Testis (tissue), 3 donors: ENCODE measurements around the gene PSMD8. TPM values are rescaled to one million over a fixed set of nuclear protein-coding genes. Genes with fewer than 3 reads are reported as not detected.

Source experiments
- DNase-seq: peaks from one replicate; pipeline ENCODE4 v3.0.0-alpha.2; 2019
- H3K27ac ChIP-seq, 2 donors: fragments of 200-600 bp; sonication (generic); one replicate each; pipeline ENCODE4 v1.5.1; 2019
- H3K27me3 ChIP-seq: fragments of 200-600 bp; sonication (generic); one replicate; pipeline ENCODE4 v1.5.1; 2019
- H3K36me3 ChIP-seq: fragments of 200-600 bp; sonication (generic); one replicate; pipeline ENCODE4 v1.5.1; 2017; ENCODE audit warnings: low read depth; ENCODE audit errors: missing control alignments
- H3K4me1 ChIP-seq: fragments of 200-600 bp; sonication (generic); one replicate; pipeline ENCODE4 v1.5.1; 2019
- H3K4me3 ChIP-seq, 2 donors: fragments of 200-600 bp; sonication (generic); one replicate each; pipeline ENCODE4 v1.5.1; 2017 to 2019
- H3K9me3 ChIP-seq: fragments of 200-600 bp; sonication (generic); one replicate; pipeline ENCODE4 v1.5.1; 2017
- CTCF ChIP-seq, 3 experiments: fragments of 450-650 bp in 2 of 3; fragments of 200-600 bp in 1 of 3; sonication (generic) in 1 of 3; IDR thresholded peaks; one replicate each; pipeline ENCODE4 v1.5.1; 2016 to 2019; ENCODE audit warnings: antibody characterized with exemption in 3 of 3, mild to moderate bottlenecking in 2 of 3, moderate library complexity in 1 of 3
- POLR2A ChIP-seq: fragments of 450-650 bp; IDR thresholded peaks from one replicate; pipeline ENCODE4 v1.6.1; 2017; ENCODE audit warnings: antibody characterized with exemption, mild to moderate bottlenecking, moderate library complexity
- WGBS, 2 donors: methylation state at CpG; one replicate each; pipeline ENCODE4 v1.1.5; 2018; 5-methylcytosine and 5-hydroxymethylcytosine counted together
- intact Hi-C: fragments of 100-400 bp; cut with DNase I; formaldehyde crosslinking; loops from one replicate; pipeline ENCODE4 v1.15.1; 2023; ENCODE audit warnings: low total_unique reads
- polyA plus RNA-seq: library from polyadenylated mRNA; stranded (reverse); fragments of 350-450 nt; fragmentation: Illumina TruSeq; extraction: RNeasy Lipid Tissue Mini Kit (QIAGEN cat#74804); gene quantifications from one replicate; pipeline ENCODE4 v1.2.3, GENCODE V29; 2014; ENCODE audit warnings: low read depth, low replicate concordance; ENCODE audit not compliant: insufficient read depth
- total RNA-seq, 2 donors: library from RNA; depleted of rRNA; stranded (reverse); fragments of >200 nt; gene quantifications; one replicate each; pipeline ENCODE4 v1.2.3, GENCODE V29; 2016

The PSMD8 gene
- total and polyA plus RNA-seq, 3 donors from 2014 or later = 244 to 373 (median 265) TPM

DNA sequence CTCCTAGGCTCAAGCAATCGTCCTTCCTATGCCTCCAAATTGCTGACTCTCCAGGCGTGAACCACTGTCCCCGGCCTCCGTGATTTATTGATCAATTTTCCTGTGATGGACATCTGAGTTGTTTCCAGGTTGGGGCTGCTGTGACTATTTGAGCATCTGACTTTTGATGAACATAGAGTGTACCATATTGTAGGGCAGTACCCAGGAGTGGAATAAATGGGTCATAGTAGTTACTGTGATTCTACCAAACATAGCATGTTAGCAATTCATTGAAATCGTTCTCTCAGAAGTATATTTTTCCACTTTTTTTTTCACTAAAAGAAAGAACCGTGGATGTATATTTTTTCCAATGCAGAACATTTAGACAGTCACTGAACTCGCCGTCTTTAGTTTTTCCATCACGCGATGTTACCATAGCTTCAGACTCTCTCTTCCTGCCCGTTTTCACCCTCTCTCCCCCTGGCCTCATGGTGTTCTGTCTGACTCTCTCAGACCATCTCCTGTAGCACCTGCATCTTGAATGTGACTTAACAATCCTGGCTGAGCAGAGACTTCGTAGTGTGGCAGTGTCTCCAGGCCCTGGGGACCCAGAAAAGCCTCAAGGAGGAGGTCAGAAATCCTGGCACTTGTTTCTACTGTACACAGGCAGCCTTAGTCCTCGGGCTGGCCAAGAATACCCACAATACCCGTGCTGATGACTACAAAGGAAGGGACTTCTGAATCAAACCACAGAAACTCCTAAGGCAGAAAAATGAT lies 54.9 kb downstream of the PSMD8 start:
- H3K27me3 ChIP-seq = no peaks in the 10 kb centered on the region

DNA sequence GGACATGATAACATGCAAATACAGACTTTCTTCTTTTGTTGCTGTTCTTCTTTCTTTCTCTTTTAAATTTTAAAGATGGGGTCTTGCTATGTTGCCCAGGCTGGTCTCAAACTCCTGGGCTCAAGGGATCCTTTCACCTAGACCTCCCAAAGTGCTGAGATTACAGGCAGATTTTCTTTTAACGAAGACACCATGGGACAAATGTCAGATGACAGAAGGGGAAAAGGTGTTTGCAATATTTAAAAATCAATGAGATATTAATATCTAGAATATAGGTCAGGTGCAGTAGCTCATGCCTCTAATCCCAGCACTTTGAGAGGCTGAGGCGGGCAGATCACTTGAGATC lies 55.4 kb downstream of the PSMD8 start:
- 80 to 87% methylated on average over 2 of the region's 2 CpGs for WGBS, 2 donors
- TF ChIP-seq POLR2A = no peak
- TF ChIP-seq CTCF (IDR thresholded peaks at IDR 0.05) = no peak
- H3K9me3 ChIP-seq = no peaks in the 10 kb centered on the region
- no peak overlapping the region for H3K4me3 ChIP-seq
- no peaks in the 10 kb centered on the region for H3K27me3 ChIP-seq
- intact Hi-C loops = no loop called here
- H3K4me1 ChIP-seq = no peaks in the 10 kb centered on the region
- H3K27ac ChIP-seq = no peak overlapping the region
- DNase-seq = no peak
- H3K36me3 ChIP-seq = no peaks in the 10 kb centered on the region

More for the DNA sequence above, 54.9 kb downstream of the PSMD8 start:
- TF ChIP-seq POLR2A = no peak
- TF ChIP-seq CTCF (IDR thresholded peaks at IDR 0.05) = no peak
- Histone ChIP-seq H3K4me3 (no peak overlapping the region), H3K9me3 (no peaks in the 10 kb centered on the region), H3K4me1 (no peaks in the 10 kb centered on the region), H3K36me3 (no peaks in the 10 kb centered on the region), H3K27ac (no peak overlapping the region)
- WGBS, 2 donors = 60 to 68% methylated on average over 14 of the region's 14 CpGs
- intact Hi-C loops = no loop called here
- no peak for DNase-seq

GRCh38 chr19:38430931-38431330 lies 56.6 kb downstream of the PSMD8 start:
- Histone ChIP-seq H3K27ac (no peak overlapping the region), H3K4me3 (no peak overlapping the region), H3K27me3 (no peaks in the 10 kb centered on the region), H3K4me1 (no peaks in the 10 kb centered on the region), H3K36me3 (no peaks in the 10 kb centered on the region), H3K9me3 (no peaks in the 10 kb centered on the region)
- no peak for DNase-seq
- no peak for TF ChIP-seq POLR2A
- TF ChIP-seq CTCF (IDR thresholded peaks at IDR 0.05) = no peak
- intact Hi-C loops = no loop called here
- WGBS, 2 donors = 77 to 83% methylated on average over 7 of the region's 7 CpGs

- intact Hi-C loops = no loop called here
- WGBS, 2 donors = 8 to 15% methylated on average over 13 to 20 of the region's 20 CpGs
Observed at GRCh38 chr19:38433268-38433733, 58.9 kb downstream of the PSMD8 start, which contains the start of gene RYR1. RYR1 (plus strand) TSS chr19:38433691; CDS start chr19:38433830, 139 bp downstream.

More at GRCh38 chr19:38433268-38433733, 58.9 kb downstream of the PSMD8 start, which contains the start of gene RYR1:
- Histone ChIP-seq H3K36me3 (no peaks in the 10 kb centered on the region), H3K4me3 (peak within 1 kb of the TSS in 1 of 2 donors; percentile 20), H3K27ac (no peak within 1 kb of the TSS), H3K4me1 (no peaks in the 10 kb centered on the region), H3K9me3 (no peaks in the 10 kb centered on the region), H3K27me3 (no peaks in the 10 kb centered on the region)
- DNase-seq = peak; percentile 73
- TF ChIP-seq POLR2A = no peak
- no peak for TF ChIP-seq CTCF (IDR thresholded peaks at IDR 0.05)

Other genes with a start within 250 kb of the PSMD8 start
- gene DPF1, start 150.3 kb upstream of the PSMD8 start, total RNA-seq = 1 to 10 TPM; 4.7 to 6.4 TPM
- gene DPF1, start 150.3 kb upstream of the PSMD8 start, polyA plus RNA-seq = 3.6 TPM
- gene PPP1R14A, start 118.2 kb upstream of the PSMD8 start, total RNA-seq = 100 to 1,000 TPM; 187 to 268 TPM
- 97.1 TPM for gene PPP1R14A, start 118.2 kb upstream of the PSMD8 start, polyA plus RNA-seq
- 100 to 1,000 TPM; 372 to 389 TPM for gene SPINT2, start 110.0 kb upstream of the PSMD8 start, total RNA-seq
- gene SPINT2, start 110.0 kb upstream of the PSMD8 start, polyA plus RNA-seq = 480 TPM
- gene C19orf33, start 70.3 kb upstream of the PSMD8 start, total RNA-seq = 1 to 10 TPM; 1.1 to 1.7 TPM
- 7.9 TPM for gene C19orf33, start 70.3 kb upstream of the PSMD8 start, polyA plus RNA-seq
- gene YIF1B, start 58.6 kb upstream of the PSMD8 start, total RNA-seq = 10 to 100 TPM; 63.5 to 63.7 TPM
- gene YIF1B, start 58.6 kb upstream of the PSMD8 start, polyA plus RNA-seq = 52.1 TPM
- 1 to 10 TPM; 2.3 to 3.5 TPM for gene KCNK6, start 54.7 kb upstream of the PSMD8 start, total RNA-seq
- gene KCNK6, start 54.7 kb upstream of the PSMD8 start, polyA plus RNA-seq = 3.4 TPM
- gene CATSPERG, start 38.7 kb upstream of the PSMD8 start, total RNA-seq = 10 to 100 TPM; 56.3 to 84.0 TPM
- gene CATSPERG, start 38.7 kb upstream of the PSMD8 start, polyA plus RNA-seq = 141 TPM
- 10 to 100 TPM; 43.7 to 80.2 TPM for gene GGN, start 13.5 kb downstream of the PSMD8 start, total RNA-seq
- 196 TPM for gene GGN, start 13.5 kb downstream of the PSMD8 start, polyA plus RNA-seq
- gene SPRED3, start 14.1 kb downstream of the PSMD8 start, total RNA-seq = 1 to 10 TPM; 2.2 to 2.6 TPM
- gene SPRED3, start 14.1 kb downstream of the PSMD8 start, polyA plus RNA-seq = 1.7 TPM
- gene FAM98C, start 28.5 kb downstream of the PSMD8 start, total RNA-seq = 10 to 100 TPM; 13.0 to 14.1 TPM
- gene FAM98C, start 28.5 kb downstream of the PSMD8 start, polyA plus RNA-seq = 17.7 TPM
- 1 to 10 TPM in 1 of 2 donors, under 1 TPM in 1; 0.71 to 1.3 TPM for gene RASGRP4, start 51.6 kb downstream of the PSMD8 start, total RNA-seq
- gene RASGRP4, start 51.6 kb downstream of the PSMD8 start, polyA plus RNA-seq = 1.5 TPM
- 10 to 100 TPM; 11.8 to 15.6 TPM for gene RYR1, start 59.1 kb downstream of the PSMD8 start, total RNA-seq
- 26.1 TPM for gene RYR1, start 59.1 kb downstream of the PSMD8 start, polyA plus RNA-seq
- gene MAP4K1, start 243.4 kb downstream of the PSMD8 start, total RNA-seq = 1 to 10 TPM; 2.8 to 9.9 TPM
- 8.3 TPM for gene MAP4K1, start 243.4 kb downstream of the PSMD8 start, polyA plus RNA-seq
- gene EIF3K, start 244.6 kb downstream of the PSMD8 start, total RNA-seq = 100 to 1,000 TPM; 195 to 235 TPM
- 201 TPM for gene EIF3K, start 244.6 kb downstream of the PSMD8 start, polyA plus RNA-seq